CD4-positive, alpha-beta T cell treated with Interleukin-2 at 100 ng/mL for 4 hours (primary cell): ENCODE measurements around the gene TGM5.
A peak's percentile ranks its signal among the peaks of the same experiment; 100 is the strongest.
"Not testable (repeated sequence)": the region's sequence is repeated elsewhere in the genome, so short reads cannot be mapped to it uniquely, and the experiment has no call there.

Source experiments
- DNase-seq: peaks from one replicate; pipeline ENCODE4 v3.0.0-alpha.2; 2020; ENCODE audit warnings: low spot score

TGM5 gene

DNA sequence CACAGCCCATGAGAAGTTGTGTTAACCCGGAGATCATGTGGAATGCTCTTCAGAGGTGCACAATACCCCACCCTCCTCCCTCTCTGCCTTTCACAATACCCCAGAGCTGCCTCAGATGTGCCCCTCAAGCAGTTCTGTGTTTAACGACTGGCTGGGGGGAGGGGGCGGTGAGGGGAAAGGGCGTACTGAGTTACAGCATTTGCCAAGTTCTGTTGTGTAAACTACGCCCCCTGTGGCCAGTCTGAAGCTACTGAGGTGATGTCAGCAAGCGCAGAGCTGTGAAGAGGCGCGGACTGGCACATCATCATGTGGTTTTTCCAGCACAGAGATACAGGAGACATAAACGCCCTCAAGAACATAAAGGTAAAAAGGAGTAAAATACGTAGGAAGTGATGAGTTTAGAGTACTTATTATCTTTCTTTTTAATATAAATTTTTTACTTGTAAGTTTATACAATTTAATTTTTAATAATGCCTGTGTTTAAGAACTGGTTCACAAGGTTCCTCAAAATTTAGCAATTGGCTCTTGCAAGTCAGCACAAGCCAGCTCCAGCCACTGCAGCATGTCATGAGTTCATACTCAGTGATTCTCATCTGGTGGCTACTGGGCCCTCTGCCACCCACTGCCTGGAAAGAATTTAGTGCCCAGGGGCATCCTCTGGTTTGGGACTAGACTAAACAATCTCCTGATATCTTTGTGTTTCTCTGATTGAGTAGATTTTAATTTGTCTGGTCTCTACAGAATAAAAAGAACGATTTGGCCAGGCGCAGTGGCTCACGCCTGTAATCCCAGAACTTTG, 47.6 kb downstream of the TGM5 start:
- DNase-seq = no peak

DNA sequence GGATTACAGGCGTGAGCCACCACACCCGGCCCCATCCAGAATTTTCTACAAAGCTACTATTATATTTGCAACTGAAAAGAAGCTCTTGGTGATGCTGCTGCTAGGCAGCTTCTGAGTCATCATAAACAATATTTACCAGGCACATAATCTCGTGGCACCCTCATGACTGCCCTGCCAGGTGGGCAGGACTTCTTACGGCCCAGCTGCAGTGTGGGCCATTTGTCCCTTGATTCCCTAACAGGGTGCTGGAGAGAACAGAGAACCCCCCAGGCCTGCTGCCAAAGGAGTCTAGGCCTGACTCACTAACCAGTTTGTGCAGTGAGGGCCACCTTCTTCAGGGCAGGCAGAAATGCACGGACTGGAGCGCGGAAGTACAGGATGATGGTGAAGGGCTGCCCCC, 50.8 kb downstream of the TGM5 start:
- no peak for DNase-seq

DNA sequence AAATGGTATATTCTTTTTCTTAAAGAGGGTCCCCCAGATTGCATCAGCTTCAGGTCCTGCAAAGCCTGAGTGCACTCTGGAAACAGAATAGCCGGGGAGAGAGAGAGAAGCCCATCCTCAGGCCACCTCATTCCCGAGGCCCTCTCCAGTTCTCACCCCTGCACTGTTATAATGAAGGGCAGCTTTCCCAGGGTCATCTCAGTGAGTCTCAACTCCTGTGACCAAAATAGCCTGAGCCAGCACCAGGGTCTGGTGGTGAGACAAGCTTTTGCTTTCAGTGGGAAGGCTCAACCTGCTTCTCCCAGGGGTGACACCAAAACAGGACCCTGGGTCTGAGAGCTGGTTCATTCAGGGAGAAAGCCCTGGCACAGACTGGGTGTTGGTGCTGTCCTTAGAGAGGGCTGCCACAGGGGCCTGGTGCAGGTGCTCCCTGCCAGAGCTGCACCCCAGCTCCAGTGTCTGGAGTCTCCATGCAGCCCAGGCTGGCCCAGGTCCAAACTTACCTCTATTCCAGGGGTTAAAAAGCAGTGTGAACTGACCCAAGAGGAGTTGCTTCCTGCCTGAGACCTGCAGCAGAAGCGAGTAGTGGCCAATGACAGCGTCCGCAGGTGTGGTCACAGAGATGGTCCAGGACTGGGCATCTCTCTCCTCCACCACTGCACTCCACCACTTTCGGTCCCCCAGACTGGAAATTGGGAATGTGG, 52.0 kb downstream of the TGM5 start:
- DNase-seq = no peak

DNA sequence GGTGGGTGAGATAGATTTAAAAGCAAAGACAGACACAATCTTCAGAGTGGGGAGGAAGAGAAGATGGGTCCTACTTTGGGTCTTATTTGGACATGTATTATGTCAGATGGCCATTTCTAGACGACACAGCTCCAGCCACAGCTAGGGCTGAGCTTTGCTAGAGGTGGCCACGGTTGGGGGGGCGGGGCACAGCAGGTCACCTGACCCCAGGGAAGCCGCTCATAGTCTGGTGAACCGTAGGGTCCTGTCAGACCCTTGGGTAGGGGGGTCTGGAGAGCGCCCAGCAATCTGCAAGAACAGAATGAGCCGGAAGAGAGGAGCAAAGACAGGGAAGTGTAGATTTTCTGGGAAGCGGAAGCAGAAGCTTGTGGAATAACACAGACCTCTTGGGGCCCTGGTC, 52.6 kb downstream of the TGM5 start:
- DNase-seq = no peak

DNA sequence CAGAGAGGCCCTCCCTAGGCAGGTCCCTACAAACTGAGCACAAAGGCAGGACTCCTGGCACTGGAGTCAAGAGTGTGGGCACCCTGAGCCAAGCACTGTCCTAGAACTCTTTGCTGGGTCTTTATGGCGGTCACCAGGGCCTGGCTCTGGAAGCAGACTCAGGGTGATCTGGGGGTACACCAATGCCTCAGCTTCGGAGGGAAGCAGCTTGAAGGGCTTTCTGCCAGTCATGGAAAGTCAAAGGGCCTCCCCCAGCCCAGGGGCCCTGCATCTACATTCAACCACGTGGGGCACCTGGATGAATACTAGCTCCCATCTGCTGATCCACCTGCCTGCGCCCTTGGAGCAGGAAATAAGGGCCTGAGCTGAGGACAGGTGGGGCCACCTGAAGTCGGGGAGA, 53.3 kb downstream of the TGM5 start:
- no peak for DNase-seq

DNA sequence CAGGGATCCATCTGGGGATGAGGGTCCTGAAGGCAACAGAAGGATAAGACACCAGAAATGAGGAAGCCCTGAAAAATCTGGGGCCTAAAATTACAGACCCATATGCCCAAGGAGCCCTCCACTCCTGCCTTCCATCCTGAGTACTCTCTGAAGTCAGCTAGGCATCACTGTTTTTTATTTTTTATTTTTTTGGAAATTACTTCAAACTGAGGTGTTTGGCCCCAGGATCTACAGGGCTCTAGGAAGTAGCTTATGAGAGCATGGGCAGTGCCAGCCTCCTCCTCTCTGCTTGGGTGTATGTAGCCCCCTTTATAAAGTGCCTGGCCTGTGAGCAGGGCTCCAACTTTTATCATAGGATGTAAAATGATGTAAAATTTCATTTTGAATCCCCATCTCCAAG, 53.8 kb downstream of the TGM5 start:
- DNase-seq = no peak

DNA sequence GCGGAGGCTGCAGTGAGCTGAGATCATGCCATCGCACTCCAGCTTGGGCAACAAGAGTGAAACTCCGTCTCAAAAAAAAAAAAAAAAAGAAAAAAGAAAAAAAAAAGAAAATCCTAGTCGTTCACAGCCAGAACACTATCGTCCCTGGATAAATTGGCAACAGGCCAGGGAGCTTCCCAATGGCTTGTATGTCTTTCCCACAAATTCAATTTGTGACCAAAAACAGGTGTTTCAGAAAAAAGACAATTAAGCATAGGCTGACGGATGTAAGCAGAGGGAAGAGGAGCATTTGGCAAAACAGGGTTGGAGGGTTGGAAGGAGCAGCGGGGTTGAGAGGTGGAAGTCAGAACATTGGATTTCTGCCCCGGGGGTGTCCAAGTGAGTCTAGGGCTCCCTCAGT, 54.4 kb downstream of the TGM5 start:
- no peak for DNase-seq

DNA sequence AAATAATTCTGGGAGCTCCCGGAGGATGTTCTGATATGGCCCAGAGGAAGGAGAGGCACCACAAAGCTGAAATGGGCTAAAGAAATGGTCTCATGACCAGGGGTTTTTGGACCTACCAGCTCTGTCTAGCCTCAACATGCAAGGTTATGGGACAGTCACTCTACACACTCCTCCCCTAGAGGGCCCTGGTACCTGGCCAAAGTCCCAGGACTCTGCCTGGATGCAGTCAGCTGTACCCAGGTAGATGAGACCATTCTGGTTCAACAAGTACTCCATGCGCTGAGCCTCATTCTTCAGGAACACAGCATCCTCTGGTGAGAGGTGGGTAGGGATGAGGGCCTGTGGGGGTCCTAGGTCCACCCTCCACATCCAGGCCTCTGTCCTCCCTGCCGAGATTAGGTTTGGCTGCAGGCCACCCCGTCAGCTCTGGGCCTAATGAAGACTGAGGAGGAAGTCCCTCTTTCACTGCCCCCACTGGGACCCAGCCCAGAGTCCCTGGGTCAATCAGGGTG, 55.4 kb downstream of the TGM5 start:
- DNase-seq = no peak

DNA sequence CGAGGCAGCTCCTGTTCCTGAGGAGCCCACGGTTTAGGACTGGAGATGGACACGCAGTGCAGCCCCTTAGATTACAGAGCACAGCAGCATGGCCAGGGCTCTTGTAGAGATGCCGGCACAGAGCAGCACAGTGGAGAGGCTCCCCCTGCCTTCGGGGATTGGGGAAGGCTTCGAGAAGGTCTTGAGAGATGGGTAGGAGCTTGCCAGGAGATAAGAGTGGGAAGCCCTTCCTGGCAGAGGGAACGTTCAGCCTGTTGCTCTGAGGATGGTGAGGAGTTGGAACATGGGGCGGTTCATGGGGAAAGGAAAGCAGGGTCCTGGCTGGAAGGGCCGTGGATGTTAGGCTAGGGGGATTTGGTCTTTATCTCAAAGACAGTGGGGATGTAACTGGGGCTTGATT, 55.9 kb downstream of the TGM5 start:
- no peak for DNase-seq

DNA sequence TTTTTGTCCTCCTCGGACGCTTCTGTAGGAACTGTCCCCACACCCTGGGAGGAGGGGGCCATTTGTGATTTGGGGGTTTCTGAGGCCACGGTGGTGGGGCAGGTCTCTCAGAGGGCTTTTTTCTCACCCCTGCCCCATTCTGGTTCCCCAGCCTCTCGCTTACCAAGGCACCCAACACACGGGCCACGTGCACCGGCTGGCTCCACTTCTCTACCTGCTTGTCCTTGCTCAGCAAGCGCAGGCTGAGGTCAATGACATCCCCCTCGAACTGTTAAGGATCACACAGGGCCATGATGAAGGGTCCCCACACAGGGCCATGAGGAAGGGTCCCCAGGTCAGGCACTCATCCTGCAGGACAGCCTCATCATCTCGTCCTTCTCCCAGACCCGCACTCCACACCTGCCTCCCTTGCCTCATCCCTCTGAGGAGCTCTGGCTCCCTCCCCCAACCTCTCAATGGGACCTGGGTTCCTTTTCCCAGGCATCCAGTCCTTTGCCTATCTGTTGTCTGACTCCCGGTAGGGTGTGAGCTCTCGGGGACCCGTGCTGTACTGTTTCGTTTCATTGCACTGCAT, 56.5 kb downstream of the TGM5 start:
- DNase-seq = no peak

DNA sequence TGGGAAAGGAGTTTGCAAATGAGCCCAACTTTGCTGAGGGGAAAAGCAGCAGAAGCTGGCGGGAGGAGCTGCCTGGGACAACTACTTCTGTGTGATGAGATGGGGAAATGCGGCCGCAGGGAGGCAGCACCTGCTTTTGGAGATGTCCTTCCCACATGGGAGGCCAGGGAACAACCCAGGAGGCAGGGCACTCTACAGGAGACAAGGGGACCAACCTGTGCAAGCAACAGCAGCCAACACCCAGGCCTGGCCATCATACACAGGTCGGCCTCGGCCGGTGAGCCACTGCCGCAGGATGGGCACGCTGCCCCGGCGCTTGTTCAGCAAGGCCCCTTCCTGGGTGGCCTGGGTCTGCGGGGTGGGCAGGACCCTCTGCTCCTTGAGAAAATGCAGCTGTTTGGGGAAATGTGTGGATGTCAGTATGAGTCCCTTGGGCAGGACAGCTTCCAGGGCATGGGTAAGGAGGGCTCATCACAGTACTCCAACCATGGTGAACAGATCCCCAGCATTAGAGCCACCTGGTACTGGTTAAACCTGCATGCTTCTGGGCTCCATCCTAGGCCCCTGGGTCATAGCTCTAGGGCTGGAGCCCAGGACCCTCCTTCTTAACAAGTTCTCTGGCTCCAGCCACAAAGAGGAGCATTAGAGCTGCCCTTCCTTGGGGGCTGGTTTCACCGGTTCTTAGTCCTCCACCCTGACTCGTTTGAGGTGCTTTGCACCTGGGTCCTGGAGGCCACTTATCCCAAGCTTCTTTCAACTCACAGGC, 57.5 kb downstream of the TGM5 start:
- DNase-seq = no peak

DNA sequence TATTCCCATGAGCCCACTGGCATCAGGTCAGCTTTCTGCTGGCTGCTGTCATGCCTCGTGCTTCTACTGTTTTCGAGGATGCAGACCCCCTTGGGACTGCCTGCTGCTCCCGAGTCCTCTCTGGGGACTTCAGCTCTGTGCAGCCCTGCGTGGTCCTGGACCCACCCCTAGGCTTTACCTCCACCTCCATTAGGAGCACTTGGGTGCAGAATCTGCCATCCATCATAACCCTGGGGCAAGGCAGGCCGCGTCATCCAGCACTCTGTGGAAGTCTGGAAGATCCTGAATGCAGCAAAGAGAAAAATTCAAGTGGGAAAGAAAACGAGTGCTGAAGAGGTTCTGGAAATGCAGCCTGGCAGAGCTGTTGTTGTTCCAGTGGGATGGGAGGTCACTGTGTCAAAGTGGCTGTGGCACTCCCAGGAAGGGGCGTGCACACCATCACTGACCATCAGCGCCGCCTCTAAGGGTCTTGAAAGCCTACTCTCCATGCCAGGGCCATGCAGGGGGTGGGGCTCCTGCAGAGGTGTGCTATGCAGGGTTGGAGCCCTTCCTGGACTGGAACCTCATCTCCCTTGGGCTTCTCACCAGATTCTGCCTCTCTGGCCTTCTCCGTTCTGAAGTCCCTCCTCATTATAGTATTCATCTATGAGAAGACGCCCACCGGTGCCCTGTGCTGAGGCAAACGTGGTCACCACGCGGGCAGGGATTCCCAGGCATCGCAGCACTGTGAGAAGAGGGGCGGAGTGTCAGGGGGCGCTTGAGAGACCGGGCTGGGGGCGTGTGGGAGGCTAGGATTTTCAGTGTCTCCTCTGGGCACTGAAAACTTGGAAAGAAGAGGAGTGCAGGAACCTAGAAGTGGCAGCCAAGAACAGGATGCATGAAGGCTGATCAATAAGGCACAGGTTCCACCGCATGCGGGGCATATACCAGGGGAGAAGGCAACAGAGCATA, 58.4 kb downstream of the TGM5 start:
- DNase-seq = no peak

DNA sequence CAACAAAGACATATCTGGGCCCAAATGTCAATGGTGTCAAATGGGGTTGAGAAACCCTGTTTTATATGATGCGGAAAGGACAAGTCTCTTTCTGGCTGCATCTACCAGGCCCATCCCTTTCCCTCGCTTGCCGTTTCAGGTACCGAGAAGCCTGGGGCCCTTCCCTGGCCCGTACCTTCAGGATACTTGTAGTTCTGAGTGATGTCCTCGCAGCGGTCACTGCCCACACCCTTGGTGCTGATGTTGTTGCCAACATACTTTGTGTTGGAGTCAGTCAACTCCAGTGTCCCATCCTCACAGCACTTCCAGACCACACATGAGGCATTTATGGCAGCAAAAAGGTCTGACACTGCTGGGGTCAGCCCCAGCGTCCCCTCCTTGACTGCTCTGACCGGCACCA, 59.7 kb downstream of the TGM5 start:
- DNase-seq = no peak

DNA sequence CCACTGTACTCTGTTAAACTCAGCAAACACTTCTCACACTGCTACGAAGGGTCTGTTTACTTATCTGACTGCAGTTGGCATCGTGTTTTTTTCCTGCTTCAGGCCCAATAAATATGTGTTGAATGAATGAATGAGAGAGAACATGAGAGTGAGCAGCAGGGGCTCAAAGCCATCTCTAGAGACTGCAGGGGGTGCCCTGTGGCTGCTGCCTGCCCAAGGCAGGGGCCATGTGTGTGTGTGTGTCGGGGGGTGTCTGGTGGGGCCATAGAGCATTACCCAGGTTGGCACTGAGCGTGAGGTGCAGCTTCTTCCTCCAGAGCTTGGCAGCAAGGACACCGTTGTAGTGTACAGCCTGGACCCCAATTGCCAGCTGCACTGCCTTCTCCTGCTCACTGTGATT, 60.7 kb downstream of the TGM5 start:
- no peak for DNase-seq

DNA sequence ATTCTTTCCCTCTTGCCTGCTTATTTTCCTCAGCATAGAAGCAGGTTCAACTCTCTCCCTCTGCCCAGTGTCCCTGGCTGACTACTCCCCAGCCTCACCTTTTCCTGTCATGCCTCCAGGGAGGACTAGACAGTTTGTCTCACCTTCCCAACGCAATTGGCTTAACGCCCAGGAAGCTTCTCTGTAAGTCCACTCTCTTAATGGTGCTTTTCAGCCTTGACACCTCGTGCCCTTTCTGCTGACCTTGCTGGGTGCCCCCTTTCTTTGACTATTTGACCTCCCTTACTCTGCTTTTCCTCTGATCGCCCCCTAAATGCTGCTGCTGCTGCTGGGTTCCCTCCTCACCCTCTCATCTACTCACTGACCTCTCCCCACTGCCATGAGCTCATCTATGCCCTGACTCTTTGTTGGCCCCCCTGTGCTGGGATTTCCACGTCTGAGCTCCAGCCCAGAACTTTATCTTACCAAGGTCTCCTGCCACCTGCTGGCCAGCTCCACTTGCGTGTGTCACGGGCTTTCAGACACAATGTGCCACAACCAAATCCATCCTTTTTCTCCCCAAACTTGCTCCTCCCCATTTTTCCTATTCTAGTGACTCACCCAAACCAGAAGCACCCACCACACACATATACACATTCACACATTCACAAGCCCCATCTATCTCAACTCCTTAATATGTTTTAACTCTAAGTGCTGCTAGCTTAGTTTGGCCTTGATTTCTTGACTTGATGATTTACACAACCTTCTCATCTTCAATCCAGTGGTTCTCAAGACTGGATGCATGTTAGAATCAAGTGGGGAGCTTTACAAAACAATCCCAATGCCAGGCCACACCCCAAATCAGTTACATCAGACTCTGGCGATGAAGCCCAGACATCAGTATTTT, 62.5 kb downstream of the TGM5 start:
- peak; percentile 38 for DNase-seq

DNA sequence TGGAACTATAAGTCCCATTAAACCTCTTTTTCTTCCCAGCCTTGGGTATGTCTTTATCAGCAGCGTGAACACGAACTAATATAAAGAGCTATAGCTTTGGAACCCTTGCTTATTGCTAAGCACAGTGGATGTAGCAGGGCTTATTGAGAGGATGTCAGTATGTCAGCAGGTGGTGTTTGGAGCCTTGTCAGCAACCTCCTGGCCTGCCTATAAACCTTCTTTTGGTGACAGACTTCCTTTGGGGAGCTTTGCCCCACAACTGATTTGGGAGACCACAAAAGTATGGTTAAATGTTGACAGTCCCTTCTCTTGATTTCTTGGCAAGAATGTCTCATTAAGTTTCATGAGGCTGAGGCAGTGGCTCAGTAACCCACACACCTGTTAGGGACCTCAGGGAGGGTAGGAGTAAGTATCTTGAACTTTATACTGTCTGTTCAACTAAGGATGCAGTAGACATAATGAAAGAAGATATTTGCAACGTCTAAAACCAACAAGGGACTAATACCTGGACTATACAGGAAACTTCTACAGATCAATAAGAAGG, 66.7 kb downstream of the TGM5 start:
- DNase-seq = no peak

DNA sequence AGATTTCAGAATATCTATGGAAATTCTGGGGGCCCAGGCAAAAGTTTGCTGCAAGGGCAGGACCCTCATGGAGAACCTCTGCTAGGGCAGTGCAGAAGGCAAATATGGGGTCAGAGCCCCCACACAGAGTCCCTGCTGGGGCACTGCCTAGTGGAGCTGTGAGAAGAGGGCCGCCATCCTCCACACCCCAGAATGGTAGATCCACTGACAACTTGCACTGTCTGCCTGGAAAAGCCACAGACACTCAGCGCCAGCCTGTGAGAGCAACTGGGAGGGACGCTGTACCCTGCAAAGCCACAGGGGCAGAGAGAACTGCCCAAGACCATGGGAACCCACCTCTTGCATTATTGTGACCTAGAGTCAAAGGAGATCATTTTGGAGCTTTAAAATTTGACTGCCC, 67.7 kb downstream of the TGM5 start:
- DNase-seq = no peak

DNA sequence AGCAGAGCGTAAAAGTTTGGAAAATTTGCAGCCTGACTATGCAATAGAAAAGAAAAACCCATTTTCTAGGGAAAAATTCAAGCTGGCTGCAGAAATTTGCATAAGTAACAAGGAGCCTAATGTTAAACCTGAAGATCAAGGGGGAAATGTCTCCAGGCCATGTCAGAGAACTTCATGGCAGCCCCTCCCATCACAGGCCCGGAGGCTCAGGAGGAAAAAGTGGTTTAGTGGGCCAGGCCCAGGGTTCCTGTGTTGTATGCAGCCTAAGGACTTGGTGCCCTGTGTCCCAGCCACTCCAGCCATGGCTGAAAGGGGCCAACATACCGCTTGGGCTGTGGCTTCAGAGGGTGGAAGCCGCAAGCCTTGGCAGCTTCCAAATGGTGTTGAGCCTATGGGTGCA, 68.2 kb downstream of the TGM5 start:
- DNase-seq = not testable (repeated sequence)

DNA sequence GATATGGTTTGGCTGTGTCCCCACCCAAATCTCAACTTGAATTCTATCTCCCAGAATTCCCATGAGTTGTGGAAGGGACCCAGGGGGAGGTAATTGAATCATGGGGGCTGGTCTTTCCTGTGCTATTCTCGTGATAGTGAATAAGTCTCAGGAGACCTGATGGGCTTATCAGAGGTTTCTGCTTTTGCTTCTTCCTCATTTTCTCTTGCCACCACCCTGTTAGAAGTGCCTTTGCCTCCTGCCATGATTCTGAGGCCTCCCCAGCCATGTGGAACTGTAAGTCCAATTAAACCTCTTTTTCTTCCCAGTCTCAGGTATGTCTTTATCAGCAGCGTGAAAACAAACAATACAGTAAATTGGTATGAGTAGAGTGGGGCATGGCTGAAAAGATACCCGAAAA, 69.0 kb downstream of the TGM5 start:
- not testable (repeated sequence) for DNase-seq
